Activated naive CD4-positive, alpha-beta T cell treated with anti-CD3 and anti-CD28 coated beads, Interleukin-2, amount 50 U/mL, for 16 hours (primary cell): ENCODE data around the gene CCNH.

Experiments used
- DNase-seq: peaks from one replicate; pipeline ENCODE4 v3.0.0-alpha.2; 2020

Gene CCNH

DNA sequence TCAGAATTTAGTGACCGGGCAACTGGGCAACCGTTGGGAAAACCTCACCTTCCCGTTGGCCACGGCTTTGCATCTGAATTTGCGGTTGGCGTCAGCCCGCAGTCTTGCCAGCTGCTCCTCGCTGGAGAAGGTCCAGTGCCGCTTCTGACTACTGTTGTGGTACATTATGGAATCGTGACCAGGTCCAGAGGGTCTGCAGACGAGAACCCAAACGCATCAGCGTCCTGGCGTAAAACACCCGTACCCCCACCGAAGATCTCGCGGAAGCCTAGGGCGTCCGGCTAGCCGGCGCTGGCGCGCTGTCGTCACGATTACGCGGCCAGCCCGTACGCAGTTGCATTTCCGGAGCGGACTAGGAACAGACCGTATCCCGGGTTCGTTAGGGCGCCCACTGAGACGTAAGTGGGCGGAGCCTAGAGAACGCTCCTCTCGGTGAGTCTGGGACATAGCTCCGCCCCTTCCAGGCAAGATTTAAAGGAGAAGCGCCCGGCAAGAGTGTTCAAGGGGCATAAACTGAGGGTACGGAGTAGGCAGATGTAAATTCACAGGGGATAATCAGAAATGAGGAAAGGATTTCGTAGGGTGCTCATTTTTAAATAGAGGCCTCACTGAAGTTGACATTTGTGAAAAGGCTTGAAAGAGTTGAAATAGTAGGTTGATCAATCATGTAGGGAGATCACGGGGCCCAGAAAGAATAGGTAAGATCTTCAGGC lies at the start of gene CCNH:
Gene CCNH, minus strand, starts transcription at position 301 of the 713 bp plus-strand sequence. Its CDS starts 136 bp downstream, at position 165.
- peak; percentile 97 for DNase-seq

DNA sequence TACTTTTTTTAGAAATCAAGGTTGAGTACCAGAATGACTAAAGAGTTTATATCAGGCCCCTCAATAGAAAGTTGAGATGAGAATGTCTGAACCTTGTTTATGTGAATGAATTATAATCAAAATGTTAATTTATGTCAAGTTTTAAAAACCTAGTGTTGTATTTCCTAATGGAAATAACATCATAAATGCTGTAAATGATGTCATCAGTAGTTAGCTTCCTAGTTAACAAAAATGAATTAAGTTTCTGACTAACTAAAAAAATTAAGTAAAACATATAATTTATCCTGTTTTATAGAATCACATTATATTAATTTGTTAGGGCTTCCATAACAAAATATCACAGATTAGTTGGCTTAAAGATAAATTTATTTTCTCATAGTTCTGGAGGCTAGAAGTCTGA lies 45.0 kb upstream of the CCNH start:
- DNase-seq: no peak

DNA sequence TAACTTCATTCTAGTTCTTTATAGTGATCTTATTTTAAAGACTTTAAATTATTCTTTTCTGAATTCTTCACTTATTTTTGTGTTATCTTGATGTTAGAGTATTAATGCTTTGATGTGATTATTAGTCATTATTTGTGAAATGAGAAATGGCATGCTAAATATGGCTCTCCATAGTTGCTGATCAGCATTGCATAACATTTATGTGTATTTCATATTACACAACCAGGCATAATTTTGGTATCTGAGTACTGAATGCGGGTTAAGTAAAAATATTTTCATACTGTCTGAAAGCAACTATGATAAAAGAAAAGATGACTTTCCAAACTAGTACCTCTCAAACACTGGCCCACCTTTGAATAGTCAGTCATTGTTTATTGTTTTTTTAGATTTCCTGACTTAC lies 41.1 kb upstream of the CCNH start:
- no peak for DNase-seq

DNA sequence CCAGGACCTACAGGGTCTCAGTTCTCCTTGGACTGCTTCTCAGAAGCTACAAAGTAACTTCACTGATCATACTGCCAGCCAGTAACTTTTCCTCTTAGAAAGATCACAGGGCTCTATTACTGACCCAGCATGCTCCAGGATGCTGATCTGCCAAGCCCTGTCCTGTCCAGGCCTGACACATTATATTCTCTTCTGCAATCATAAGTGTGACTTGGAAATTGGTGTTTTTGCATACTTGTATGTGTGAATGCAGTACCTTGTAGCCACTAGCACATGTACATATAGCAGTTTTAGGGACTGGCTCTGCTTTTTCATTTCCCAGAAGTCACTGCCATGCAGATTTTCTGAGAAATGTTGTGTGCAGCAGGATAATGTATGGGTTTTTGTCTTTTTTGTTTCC lies 40.1 kb upstream of the CCNH start:
- DNase-seq: no peak

DNA sequence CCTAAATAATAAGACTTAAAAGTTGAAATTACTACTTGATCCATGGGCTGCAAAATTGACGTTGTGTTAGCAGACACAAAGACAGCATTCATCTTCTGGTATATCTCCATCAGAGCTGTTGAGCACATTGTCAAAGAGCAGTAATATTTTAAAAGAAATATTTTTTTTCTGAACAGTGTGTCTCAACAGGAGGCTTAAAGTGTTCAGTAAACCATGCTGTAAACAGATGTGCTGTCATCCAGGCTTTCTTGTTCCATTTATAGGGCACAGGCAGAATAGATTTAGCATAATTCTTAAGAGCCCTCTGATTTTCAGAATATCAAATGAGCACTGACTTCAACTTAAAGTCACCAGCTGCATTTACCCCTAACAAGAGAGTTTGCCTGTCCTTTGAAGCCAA lies 29.7 kb upstream of the CCNH start:
- no peak for DNase-seq

DNA sequence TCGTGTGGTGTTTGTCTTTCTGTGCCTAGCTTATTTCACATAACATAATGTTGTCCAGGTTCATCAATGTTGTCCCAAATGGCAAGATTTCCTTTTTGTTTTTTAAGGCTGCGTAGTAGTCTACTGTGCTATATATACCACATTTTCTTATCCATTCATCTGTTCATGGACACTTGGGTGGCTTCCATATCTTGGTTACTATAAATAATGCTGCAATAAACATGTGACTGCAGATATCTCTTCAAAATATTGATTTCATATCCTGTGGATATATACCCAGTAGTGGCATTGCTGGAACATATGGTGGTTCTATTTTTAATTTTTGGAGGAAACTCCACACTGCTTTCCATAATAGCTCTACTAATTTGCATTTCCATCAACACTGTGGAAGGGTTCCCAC lies 25.5 kb upstream of the CCNH start:
- DNase-seq: no peak

DNA sequence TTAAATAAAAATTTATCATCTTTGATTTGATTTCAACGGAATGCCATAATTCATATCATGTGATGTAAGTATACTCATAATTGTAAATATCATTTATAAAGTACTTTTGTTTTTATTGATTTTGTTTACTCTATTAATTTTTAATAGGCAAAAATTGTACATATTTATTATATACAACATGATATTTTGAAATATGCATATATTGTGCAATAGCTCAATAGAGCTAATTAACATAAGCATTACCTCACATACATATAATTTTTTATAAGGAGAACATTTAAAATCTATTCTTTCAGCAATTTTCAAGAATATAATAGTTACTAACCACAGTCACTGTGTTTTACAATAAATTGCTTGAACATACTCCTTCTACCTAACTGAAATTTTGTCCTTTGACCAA lies 25.0 kb upstream of the CCNH start:
- no peak for DNase-seq

DNA sequence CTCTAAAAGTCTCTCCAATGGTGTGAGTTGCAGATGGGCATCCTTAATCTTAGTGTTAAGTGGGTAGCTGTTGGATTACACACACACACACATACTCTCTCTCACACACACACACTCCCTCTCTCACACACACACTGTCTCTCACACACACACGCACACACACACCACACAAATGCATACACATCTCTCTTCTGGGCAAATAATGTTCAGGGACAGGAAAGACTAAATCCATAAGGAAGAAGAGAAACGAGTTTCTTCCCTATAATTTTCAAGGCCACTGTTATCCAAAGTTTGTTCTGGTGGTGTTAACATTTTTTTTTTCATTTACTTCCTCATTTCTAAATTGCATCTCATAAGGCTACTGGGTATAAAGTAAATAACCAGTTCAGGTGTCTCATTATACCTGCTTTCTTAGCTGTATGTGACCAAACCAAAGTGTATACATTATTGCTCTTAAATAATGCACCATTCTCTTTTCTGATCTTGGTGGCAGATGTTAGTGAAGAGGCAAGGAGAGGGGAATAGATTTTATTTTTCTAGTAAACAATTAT lies 22.5 kb upstream of the CCNH start:
- DNase-seq: no peak

DNA sequence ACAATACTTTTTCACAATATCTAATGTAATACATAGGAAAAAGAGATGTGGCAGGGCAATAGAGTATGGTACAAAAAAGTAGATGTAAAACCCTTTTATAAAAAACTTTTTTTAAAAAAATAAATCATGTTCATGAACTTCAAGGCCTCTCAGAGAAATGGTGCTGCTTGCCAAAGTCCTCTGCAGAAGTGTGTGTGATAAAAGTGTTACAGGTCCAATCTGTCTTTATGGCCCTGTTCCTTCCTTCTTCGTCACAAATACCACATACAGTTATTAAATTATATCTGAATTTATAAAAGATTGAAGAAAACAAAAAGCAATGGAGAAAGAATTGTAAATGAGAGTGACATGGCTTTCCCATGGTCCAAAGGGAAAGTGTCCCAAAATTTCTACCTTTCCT lies 21.7 kb upstream of the CCNH start:
- no peak for DNase-seq

DNA sequence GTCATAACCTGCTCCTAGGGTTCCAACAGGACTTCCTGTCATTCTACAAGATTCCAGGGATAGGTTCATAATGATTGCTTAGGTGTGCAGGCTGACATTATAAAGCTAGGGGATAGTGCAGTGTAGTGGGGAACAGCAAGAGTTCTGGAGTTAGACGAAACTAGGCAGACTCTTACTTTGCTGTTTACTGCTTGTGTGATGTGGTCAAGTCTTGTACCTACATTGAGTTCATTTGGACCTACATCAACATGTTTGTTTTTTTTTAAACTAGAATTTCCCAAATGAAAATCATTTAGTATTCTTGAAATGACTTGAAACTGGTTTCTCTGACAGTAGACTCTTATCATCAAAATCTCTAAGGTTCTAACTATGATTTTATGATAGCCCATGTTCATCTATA lies 21.2 kb upstream of the CCNH start:
- no peak for DNase-seq

DNA sequence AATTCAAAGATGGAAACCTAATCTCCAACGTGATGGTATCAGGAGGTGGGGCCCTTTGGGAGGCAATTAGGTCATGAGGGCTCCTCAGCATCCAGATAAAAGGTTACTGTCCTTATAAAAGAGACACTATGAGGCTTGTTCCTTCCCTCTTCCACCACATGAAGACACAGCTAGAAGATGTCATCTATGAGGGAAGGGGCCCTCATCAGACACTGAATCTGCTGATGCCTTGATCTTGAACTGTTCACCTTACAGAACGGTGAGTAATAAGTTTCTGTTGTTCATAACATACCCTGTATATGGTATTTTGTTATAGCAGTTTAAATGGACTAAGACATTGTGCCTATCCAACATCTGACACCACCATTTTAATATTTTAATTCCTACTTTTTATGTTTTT lies 19.7 kb upstream of the CCNH start:
- no peak for DNase-seq

DNA sequence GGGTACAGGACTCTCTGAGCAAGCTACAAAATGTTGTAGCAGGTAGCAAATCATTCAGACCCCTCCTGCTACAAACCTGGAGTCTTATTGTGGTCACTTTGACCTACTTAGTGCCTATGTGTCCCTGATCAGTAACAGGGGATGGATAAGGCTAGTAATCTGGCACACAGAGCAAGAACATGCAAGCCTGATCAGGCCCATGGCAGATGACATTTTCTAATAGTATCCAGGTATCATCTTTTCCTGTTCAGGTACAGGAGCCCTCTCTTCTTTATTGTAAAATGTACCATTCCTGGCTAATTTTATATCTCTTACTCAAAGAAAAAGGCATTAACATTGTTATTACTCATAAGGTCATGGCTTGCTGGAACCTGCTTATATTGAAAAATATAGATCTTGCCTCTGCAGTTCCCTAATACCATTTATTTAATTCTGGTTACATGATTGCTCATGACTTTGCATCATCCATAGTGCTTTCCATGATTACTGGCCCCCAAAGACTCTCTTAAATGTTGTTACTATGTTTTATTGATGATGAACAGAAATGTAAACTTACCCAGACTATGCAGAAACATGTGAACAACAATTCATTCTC lies 18.2 kb upstream of the CCNH start:
- no peak for DNase-seq

DNA sequence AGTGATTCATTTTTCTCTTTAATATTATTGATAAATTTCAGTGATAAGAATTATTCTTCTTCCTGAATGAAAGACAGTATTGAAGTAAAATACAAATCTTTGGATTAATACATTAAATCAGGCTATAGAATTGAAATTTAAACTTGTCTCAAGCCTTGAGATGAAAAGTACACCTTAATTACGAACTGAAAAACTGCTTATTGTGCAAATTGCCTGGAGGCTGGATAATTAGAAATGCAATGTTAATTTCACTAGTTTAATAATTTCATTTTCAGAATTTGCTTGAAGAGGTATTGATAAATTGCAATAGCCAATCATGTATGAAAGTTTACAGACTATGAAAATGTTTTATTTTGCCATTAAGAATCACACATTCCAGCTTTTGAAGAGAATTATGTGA lies 11.0 kb upstream of the CCNH start:
- no peak for DNase-seq

DNA sequence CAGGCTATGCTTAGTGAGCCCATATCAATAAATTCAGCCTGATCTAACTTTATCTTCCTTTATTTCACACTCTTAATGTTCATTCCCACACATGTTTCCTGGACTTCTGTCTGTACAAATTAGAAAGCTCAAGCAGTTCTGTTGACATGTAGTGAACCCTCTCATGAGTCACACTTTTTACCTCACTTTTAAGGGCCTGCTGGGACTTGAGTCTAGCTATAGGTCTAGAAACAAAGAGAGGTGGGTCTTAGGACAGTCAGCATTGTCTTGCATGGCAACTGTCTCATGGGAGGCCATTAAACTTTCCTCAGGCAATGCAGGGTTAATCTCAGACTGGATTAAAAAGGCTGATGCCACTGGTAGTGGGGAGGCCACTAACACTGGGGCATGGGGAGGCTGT lies 8.6 kb upstream of the CCNH start:
- DNase-seq: no peak

DNA sequence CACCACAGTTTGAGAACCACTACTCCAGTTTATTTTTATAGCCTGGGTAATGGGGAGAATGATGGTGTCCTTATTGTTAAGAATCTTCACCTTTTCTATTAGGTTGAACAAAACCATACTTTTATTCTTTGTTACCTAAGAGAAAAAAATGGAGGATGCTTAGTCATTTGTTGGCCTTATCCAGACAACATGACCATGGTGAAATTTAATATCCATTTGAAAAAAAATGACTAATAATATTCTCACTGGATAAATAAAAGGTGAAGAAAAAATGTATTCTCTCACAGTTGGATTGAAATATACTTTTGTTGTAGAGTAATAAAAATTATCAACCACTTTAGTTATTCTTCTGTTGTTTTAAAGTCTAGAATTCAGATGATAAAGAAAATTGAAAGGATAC lies 5.8 kb upstream of the CCNH start:
- no peak for DNase-seq

DNA sequence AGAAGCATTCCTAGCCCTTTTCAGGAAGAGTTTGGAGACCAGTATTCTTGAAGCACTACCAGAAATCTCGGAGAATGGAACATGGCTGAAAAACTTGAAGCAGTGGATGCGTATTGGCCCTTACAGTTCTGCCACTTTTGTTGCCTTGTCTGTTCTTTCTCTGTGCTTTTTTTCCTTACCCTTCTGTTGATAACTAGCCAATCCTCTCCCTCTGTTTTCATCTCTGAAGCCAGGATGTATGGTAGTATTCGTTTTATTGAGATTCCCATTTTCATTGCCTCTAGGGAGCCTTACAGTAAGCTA lies 564 bp upstream of the CCNH start:
- no peak for DNase-seq

DNA sequence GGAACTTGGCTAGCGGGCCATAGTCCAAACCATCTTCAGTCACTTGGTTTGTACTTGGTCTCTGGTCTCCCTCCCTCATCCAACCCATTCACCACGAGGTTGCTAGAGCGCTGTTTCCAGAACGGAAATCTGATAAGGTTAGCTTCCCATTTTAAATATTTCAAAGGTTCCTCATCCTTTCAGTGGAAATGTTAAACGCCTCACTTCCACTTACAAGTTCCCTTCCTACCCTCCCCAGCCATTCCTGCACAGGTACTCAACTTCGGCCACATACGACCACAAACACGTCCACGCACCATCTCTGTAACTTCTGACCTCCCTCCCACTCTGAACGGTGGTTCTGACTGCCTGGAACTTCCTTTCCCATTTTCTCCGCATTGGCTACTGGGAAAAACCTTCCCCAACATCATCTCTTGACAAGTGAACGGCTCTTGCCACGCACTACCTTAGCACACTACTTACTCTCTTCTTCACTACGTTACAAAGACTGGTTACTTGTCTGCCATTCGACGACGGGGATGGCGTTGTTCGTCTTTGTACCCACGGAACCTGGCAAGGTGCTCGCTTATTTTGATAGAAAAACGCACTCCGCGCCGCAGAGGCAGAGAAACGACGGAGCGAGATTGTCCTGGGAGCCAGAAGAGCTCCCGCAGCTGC lies 629 bp downstream of the CCNH start:
- DNase-seq: peak; percentile 46

DNA sequence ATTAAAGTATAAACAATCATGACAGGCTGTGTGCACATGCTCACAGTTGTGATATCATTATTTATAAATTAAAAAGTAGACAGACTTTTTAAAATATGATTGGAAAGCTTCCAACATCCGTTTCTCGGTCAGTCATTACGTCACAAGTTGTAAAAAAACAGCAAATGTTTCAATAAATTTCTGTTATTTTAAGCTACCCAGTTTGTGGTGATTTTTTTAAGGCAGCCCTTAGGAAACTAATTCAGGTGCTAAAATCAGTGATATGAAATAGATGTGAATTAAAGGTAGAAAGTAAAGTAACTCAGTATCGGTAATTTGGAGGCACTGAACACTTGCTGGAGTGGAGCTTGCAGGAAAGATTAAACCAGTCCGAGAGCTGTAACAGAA lies 1.2 kb downstream of the CCNH start:
- DNase-seq: no peak

DNA sequence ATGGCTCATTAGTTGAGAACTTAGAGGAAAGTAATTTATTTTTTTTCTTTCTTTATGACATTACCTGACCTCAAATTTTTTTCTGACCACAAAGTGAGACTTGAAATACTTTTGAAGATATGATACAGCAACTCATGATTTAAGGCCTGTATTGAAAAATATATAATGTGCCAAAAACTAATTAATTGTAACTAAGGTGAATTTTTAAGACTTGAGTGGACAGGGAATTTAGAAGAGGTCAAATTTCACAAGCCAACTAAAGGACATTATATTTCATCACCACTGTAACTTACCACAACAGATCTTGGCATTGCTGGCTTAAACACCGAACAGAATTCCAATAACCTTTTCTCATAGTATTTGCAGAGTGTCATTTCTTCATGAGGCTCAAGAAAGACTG lies 1.8 kb downstream of the CCNH start:
- no peak for DNase-seq

DNA sequence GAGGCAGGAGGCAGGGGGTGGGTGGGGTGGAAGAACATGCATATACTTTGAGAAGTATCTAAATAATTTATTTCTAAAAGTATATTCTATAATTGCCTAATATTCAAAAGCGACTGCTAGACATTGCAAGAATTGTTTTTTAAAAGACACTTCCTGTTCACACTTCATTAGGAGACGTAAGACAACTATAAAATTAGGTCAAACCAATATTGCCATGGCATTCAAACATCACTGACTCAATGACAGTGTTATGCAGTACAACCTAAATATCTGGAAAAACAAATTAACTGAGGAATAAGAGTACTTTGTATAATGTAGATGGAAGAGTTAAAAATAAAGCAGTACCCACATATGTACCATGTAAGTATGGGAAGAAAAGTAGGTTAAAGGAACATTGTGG lies 4.5 kb downstream of the CCNH start:
- no peak for DNase-seq

DNA sequence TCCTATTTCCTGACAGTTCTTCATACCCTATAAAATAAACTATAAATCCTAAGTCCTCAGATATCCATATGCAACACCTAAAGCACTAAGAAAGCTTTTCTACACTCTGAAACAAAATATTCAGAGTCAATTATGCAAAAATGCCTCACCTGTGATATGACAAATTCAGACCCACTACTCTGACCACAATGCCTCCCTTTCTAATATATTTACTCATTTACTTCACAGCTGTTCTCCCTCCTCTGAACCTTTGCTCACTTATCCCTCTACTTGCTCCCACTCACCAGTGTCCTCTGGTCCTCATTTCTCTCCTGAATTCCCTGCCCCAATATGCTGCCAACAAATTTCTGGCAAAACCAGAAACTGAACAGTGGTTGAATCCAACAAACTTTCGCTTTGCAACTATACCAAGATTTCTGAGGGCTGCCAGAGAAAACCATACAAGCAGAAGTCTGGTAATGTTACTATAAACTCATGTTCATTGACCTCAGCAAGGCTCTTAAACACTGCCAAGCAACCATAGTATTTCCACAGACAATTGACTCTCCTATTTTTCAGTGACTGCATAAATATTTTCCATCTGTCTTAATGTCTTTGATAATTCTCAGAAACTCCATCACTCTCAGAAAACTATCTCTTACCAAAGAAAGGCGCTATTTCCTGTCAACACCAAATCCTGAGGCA lies 7.1 kb downstream of the CCNH start:
- no peak for DNase-seq

DNA sequence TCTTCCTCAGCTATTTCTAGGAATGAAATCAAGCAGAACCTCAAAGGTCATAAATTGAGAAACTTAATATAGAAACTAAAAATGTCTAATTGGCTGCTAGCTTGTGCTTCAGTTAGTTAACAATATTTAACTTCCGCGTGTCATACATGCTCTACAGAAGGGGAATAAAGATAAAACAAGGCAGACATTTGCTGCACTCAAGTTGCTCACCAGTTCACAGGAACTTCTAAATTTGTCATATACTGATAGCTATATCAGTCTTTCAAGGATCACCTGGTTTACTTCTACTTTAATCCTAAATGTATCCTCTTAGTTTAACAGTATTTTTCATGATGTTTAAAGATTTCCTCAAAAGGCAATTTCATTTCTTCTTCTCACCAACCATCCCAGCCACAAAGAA lies 8.4 kb downstream of the CCNH start:
- DNase-seq: no peak

DNA sequence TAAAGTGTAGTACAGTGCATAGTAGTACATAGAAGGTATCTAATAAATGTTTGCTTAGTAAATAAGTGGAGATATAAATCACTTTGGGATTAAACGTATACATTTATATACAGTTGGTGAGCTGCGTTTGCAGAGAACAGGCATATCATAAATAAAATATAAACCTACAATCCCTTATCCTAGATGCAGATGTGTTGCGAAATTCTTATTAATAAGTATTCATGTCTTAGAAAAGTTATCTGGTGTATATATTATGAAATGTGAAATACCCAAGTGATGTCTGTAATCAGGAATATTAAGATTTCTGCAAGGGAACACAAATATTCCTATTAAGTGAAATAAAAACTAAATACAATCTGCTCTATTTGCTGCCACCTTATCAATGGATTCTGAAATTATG lies 8.8 kb downstream of the CCNH start:
- DNase-seq: no peak

DNA sequence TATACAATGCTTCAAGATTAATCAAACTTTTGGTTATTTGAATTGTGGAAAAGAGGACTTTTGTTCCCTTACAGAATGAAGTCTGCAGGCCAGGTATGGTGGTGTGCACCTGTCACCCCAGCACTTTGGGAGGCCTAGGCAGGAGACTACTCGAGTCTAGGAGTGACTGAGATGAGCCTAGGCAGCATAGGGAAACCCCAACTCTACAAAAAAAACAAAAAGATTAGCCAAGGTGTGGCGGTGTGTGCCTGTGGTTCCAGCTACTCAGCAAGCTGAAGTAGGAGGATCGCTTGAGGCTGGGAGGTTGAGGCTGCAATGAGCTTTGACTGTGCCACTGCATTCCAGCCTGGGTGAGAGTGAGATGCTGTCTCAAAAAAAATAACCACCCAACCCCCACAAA lies 9.3 kb downstream of the CCNH start:
- no peak for DNase-seq
